Stimulated activated CD8-positive, alpha-beta memory T cell treated with anti-CD3 and anti-CD28 coated beads, Interleukin-4, amount 100 ng/mL, for 48 hours (primary cell): ENCODE results near the gene PLEKHA5.
"Not testable (repeated sequence)": the region's sequence is repeated elsewhere in the genome, so short reads cannot be mapped to it uniquely, and the experiment has no call there.

Experiments
- DNase-seq: peaks from one replicate; pipeline ENCODE4 v3.0.0-alpha.2; 2020

The PLEKHA5 gene

GRCh38 chr12:19285793-19286448, 156.4 kb downstream of the PLEKHA5 start:
- DNase-seq, result no peak

- no peak for DNase-seq
Measured at GRCh38 chr12:19287302-19287701, 157.8 kb downstream of the PLEKHA5 start.

- DNase-seq, result no peak
Measured at GRCh38 chr12:19288161-19288560, 158.6 kb downstream of the PLEKHA5 start.

- DNase-seq, result no peak
Measured at GRCh38 chr12:19288603-19289244, 159.2 kb downstream of the PLEKHA5 start.

- no peak for DNase-seq
Measured at GRCh38 chr12:19298836-19299605, 169.5 kb downstream of the PLEKHA5 start.

- no peak for DNase-seq
Measured at GRCh38 chr12:19299765-19300164, 170.2 kb downstream of the PLEKHA5 start.

- no peak for DNase-seq
Measured at GRCh38 chr12:19301223-19301622, 171.7 kb downstream of the PLEKHA5 start.

GRCh38 chr12:19301688-19302087, 172.2 kb downstream of the PLEKHA5 start:
- no peak for DNase-seq

GRCh38 chr12:19302100-19302640, 172.6 kb downstream of the PLEKHA5 start:
- DNase-seq, result no peak

- no peak for DNase-seq
Measured at GRCh38 chr12:19303496-19303895, 174.0 kb downstream of the PLEKHA5 start.

- DNase-seq, result no peak
Measured at GRCh38 chr12:19304149-19304750, 174.7 kb downstream of the PLEKHA5 start.

GRCh38 chr12:19305621-19306020, 176.1 kb downstream of the PLEKHA5 start:
- not testable (repeated sequence) for DNase-seq

- no peak for DNase-seq
Measured at GRCh38 chr12:19306366-19306765, 176.8 kb downstream of the PLEKHA5 start.

- no peak for DNase-seq
Measured at GRCh38 chr12:19307451-19307850, 177.9 kb downstream of the PLEKHA5 start.

GRCh38 chr12:19311165-19311564, 181.6 kb downstream of the PLEKHA5 start:
- no peak for DNase-seq

- no peak for DNase-seq
Measured at GRCh38 chr12:19312637-19313036, 183.1 kb downstream of the PLEKHA5 start.

- DNase-seq, result no peak
Measured at GRCh38 chr12:19316425-19316824, 186.9 kb downstream of the PLEKHA5 start.

- no peak for DNase-seq
Measured at GRCh38 chr12:19322376-19322775, 192.8 kb downstream of the PLEKHA5 start.

- no peak for DNase-seq
Measured at GRCh38 chr12:19323805-19324204, 194.3 kb downstream of the PLEKHA5 start.

GRCh38 chr12:19326102-19326501, 196.6 kb downstream of the PLEKHA5 start:
- no peak for DNase-seq

GRCh38 chr12:19332196-19332595, 202.7 kb downstream of the PLEKHA5 start:
- DNase-seq, result no peak

- DNase-seq, result no peak
Measured at GRCh38 chr12:19338405-19338804, 208.9 kb downstream of the PLEKHA5 start.

- not testable (repeated sequence) for DNase-seq
Measured at GRCh38 chr12:19350850-19351249, 221.3 kb downstream of the PLEKHA5 start.
